ENCODE results near the gene CMPK1.

Gene CMPK1

DNA sequence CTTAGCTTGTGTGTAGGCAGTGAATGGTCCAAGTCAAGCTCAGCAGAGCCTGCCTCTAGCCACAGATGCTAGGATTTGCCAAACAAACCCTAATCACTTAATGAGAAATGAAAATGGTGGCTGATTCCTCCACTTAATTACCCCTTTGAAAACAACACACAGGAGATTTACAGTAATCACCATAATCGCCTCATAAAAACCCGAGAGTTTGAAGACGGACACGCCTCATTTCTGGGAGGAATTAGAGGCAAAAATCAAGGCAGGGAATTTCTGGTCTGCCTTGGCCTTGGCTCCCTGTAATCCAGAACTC, 66.2 kb downstream of the CMPK1 start:
- DNase-seq (ENCODE audit: low spot score) = no peak
- TF ChIP-seq, protein P1, sequence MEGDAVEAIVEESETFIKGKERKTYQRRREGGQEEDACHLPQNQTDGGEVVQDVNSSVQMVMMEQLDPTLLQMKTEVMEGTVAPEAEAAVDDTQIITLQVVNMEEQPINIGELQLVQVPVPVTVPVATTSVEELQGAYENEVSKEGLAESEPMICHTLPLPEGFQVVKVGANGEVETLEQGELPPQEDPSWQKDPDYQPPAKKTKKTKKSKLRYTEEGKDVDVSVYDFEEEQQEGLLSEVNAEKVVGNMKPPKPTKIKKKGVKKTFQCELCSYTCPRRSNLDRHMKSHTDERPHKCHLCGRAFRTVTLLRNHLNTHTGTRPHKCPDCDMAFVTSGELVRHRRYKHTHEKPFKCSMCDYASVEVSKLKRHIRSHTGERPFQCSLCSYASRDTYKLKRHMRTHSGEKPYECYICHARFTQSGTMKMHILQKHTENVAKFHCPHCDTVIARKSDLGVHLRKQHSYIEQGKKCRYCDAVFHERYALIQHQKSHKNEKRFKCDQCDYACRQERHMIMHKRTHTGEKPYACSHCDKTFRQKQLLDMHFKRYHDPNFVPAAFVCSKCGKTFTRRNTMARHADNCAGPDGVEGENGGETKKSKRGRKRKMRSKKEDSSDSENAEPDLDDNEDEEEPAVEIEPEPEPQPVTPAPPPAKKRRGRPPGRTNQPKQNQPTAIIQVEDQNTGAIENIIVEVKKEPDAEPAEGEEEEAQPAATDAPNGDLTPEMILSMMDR (IDR thresholded peaks at IDR 0.05; ENCODE audit: borderline replicate concordance, control extremely low read depth, extremely low read depth, insufficient read depth, missing control alignments) = no peak
- in situ Hi-C loops (cut with MboI; ENCODE audit: low sequenced_read_pairs, unreplicated experiment) = no loop called here

DNA sequence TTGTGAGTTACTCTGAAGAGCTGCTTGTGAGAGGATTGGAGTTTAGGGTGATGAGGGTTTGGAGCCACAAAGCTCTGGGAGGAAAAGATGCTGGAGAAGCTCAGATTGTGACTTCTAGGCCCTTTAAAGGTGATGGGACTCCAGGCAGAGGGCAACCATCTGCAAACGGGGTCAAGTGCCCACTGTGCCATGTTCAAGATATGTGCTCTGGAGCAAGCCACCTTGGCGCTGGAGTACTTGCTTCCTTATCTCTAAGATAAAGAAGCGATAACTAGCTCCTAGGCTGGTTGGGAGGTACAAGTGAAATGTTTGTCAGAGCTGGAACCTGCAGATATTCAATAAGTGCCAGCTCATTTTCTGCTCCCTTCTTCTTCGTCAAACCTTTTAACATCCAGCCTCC, 68.2 kb downstream of the CMPK1 start:
- TF ChIP-seq, protein P1 (IDR thresholded peaks at IDR 0.05; ENCODE audit: borderline replicate concordance, control extremely low read depth, extremely low read depth, insufficient read depth, missing control alignments) = no peak
- no peak for DNase-seq (ENCODE audit: low spot score)
- in situ Hi-C loops (cut with MboI; ENCODE audit: low sequenced_read_pairs, unreplicated experiment) = no loop called here

- TF ChIP-seq, protein P1 (IDR thresholded peaks at IDR 0.05; ENCODE audit: borderline replicate concordance, control extremely low read depth, extremely low read depth, insufficient read depth, missing control alignments) = no peak
- no peak for DNase-seq (ENCODE audit: low spot score)
- in situ Hi-C loops (cut with MboI; ENCODE audit: low sequenced_read_pairs, unreplicated experiment) = no loop called here
Measured at GRCh38 chr1:47402591-47402990, 69.0 kb downstream of the CMPK1 start.

- TF ChIP-seq, protein P1 (IDR thresholded peaks at IDR 0.05; ENCODE audit: borderline replicate concordance, control extremely low read depth, extremely low read depth, insufficient read depth, missing control alignments) = no peak
- DNase-seq (ENCODE audit: low spot score) = no peak
- in situ Hi-C loops (cut with MboI; ENCODE audit: low sequenced_read_pairs, unreplicated experiment) = no loop called here
Measured at GRCh38 chr1:47403321-47403910, 69.8 kb downstream of the CMPK1 start.

GRCh38 chr1:47405697-47406096, 72.1 kb downstream of the CMPK1 start:
- TF ChIP-seq, protein P1 (IDR thresholded peaks at IDR 0.05; ENCODE audit: borderline replicate concordance, control extremely low read depth, extremely low read depth, insufficient read depth, missing control alignments) = no peak
- in situ Hi-C loops (cut with MboI; ENCODE audit: low sequenced_read_pairs, unreplicated experiment) = no loop called here
- DNase-seq (ENCODE audit: low spot score) = no peak

- in situ Hi-C loops (cut with MboI; ENCODE audit: low sequenced_read_pairs, unreplicated experiment) = no loop called here
- TF ChIP-seq, protein P1 (IDR thresholded peaks at IDR 0.05; ENCODE audit: borderline replicate concordance, control extremely low read depth, extremely low read depth, insufficient read depth, missing control alignments) = no peak
Measured at GRCh38 chr1:47406966-47407365, 73.4 kb downstream of the CMPK1 start.

DNA sequence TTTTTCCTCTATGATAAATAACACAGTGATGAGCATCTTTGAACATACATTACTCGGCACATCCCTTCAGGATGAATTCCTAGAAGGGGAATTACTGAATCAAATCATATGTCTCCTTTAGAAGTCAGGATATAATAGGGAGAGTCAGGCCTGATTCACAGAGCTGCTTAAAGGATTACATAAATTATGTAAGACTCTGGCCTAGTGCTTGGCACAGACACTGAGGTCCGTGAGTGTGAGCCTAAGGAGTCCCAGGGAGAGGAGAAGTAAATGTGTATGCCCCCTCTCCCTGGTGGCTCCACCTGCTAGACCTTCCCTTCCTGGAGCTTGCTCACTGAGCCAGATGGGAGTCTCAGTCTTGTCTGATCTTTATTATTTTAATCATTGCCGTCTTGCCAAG, 73.9 kb downstream of the CMPK1 start:
- no peak for DNase-seq (ENCODE audit: low spot score)
- in situ Hi-C loops (cut with MboI; ENCODE audit: low sequenced_read_pairs, unreplicated experiment) = no loop called here
- TF ChIP-seq, protein P1 (IDR thresholded peaks at IDR 0.05; ENCODE audit: borderline replicate concordance, control extremely low read depth, extremely low read depth, insufficient read depth, missing control alignments) = no peak

More at GRCh38 chr1:47406966-47407365, 73.4 kb downstream of the CMPK1 start:
- DNase-seq (ENCODE audit: low spot score) = no peak
